Panc1 (cell line): ENCODE measurements around the gene REV3L. TPM values are rescaled to one million over a fixed set of nuclear protein-coding genes. Genes with fewer than 3 reads are reported as not detected.

Source experiments
- ATAC-seq: fragments of 200-7000 bp; cut with Tn5 transposase; 2 replicates; pipeline ENCODE4 v1.9.1; 2020; ENCODE audit warnings: mild to moderate bottlenecking, moderate library complexity
- BruUV-seq: library from RNA; stranded (reverse); fragments of 400-500 nt; replicated peaks from 2 replicates; lab custom pipeline; 2021; lab: Mats Ljungman, UMichigan
- CTCF ChIA-PET: fragments of 300-600 bp; sonication (Branson Sonifier 250); formaldehyde crosslinking; loops from one replicate; lab custom pipeline; 2022; ENCODE audit warnings: antibody characterized with exemption; lab: Charles Lee
- POLR2A ChIA-PET: fragments of 300-600 bp; sonication (Branson Sonifier 250); formaldehyde crosslinking; loops from one replicate; lab custom pipeline; 2022; ENCODE audit warnings: antibody characterized with exemption; lab: Charles Lee
- DNase-seq: peaks from one replicate; pipeline ENCODE4 v3.0.0-alpha.2; 2010; ENCODE audit warnings: low read depth, low spot score
- H3K27ac ChIP-seq: 2 replicates; pipeline ENCODE4 v1.5.1; 2011; ENCODE audit warnings: mild to moderate bottlenecking, low read length, inconsistent platforms
- H3K27me3 ChIP-seq: fragments of 200-500 bp; sonication (Bioruptor generic); 2 replicates; pipeline ENCODE4 v1.6.0; 2014; ENCODE audit warnings: low read length, inconsistent platforms; ENCODE audit not compliant: control insufficient read depth, insufficient read depth
- H3K36me3 ChIP-seq: fragments of 200-500 bp; sonication (Bioruptor generic); 2 replicates; pipeline ENCODE4 v1.5.1; 2014; ENCODE audit warnings: inconsistent platforms, mild to moderate bottlenecking, low read length, moderate library complexity; ENCODE audit not compliant: control insufficient read depth, insufficient read depth
- H3K4me1 ChIP-seq: 2 replicates; pipeline ENCODE4 v1.5.1; 2011; ENCODE audit warnings: inconsistent platforms, mild to moderate bottlenecking, low read length, moderate library complexity; ENCODE audit not compliant: control insufficient read depth, insufficient read depth
- H3K4me3 ChIP-seq, 2 experiments: 2 replicates each; pipeline ENCODE4 v1.5.1; 2011 to 2012; ENCODE audit warnings: low read depth in 2 of 2, low read length in 2 of 2, mild to moderate bottlenecking in 2 of 2, inconsistent platforms in 1 of 2, moderate library complexity in 1 of 2
- H3K9me3 ChIP-seq: fragments of 200-500 bp; sonication (Bioruptor generic); 2 replicates; pipeline ENCODE4 v1.5.1; 2014; ENCODE audit warnings: low read depth, mild to moderate bottlenecking, inconsistent platforms, low read length, moderate library complexity; ENCODE audit not compliant: control insufficient read depth, insufficient read depth
- CTCF ChIP-seq: fragments of 450-650 bp; IDR thresholded peaks from 2 replicates; pipeline ENCODE4 v1.5.1; 2017; ENCODE audit warnings: mild to moderate bottlenecking
- POLR2AphosphoS5 ChIP-seq: IDR thresholded peaks from 2 replicates; pipeline ENCODE4 v1.6.1; 2012; ENCODE audit warnings: mild to moderate bottlenecking, low read depth, low read length, moderate library complexity
- SIN3A ChIP-seq: IDR thresholded peaks from 2 replicates; pipeline ENCODE4 v1.6.1; 2012; ENCODE audit warnings: low read depth, mild to moderate bottlenecking, low read length, moderate library complexity, borderline replicate concordance; ENCODE audit not compliant: insufficient read depth
- TCF7L2 ChIP-seq: IDR thresholded peaks from 2 replicates; pipeline ENCODE4 v1.6.1; 2011; ENCODE audit warnings: mild to moderate bottlenecking, low read depth, low read length, inconsistent platforms
- in situ Hi-C: cut with HindIII; loops from 2 replicates; pipeline ENCODE4 v1.10.0; 2016; ENCODE audit warnings: low sequenced_read_pairs, low pct_unique_long_range_greater_than_20kb
- intact Hi-C: fragments of 100-400 bp; cut with micrococcal nuclease; formaldehyde crosslinking; loops from one replicate; pipeline ENCODE4 v1.10.0; 2022; ENCODE audit not compliant: unreplicated experiment
- total RNA-seq: library from RNA; stranded (reverse); gene quantifications from one replicate; pipeline ENCODE4 v1.2.1, GENCODE V29; 2021; ENCODE audit not compliant: unreplicated experiment
- TF ChIP-seq, protein P1 (sequence below), 2 experiments: IDR thresholded peaks; 2 replicates each; pipeline ENCODE4 v1.6.1; 2011 to 2012; ENCODE audit warnings: low read depth in 2 of 2, control low read depth in 1 of 2, low read length in 1 of 2, mild to moderate bottlenecking in 1 of 2, moderate library complexity in 1 of 2; ENCODE audit not compliant: insufficient read depth in 1 of 2

REV3L gene
- total RNA-seq, 1 experiment from 2014 or later, result 44.8 TPM

DNA sequence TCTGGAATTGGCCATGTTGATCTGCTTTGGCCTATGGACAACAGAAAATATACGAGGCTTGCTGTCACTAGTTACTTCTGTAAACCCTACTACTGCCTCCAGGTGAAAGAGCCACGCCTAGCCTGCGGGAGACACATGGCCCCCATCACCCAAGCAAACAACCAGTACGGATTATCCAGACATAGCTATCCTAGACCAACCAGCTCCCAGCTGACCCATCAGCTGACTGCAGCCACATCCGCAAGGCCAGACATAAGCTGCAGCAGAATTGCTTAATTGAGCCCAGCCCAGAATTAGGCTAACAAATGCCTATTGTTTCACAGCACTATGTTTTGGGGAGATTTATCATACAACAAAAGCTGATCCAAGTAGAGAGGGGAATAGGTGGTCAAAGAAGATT, 13.5 kb downstream of the REV3L start:
- in situ Hi-C loops, result no loop called here
- CTCF ChIA-PET, result no interaction called here
- TSS peak; percentile 28 for BruUV-seq
- intact Hi-C loops, result no loop called here
- peaks cover 42% of the 10 kb centered on the region for H3K4me1 ChIP-seq
- H3K27ac ChIP-seq, result 0 out of 2 replicates have a peak overlapping the region, but pooled peaks have one; percentile 2
- H3K36me3 ChIP-seq, result no peaks in the 10 kb centered on the region
- no peaks in the 10 kb centered on the region for H3K9me3 ChIP-seq
- ATAC-seq (peak; percentile 43; the same call in 1 of the 2 replicates), DNase-seq (no peak)
- TF ChIP-seq CTCF (no peak), TCF7L2 (no peak), POLR2AphosphoS5 (no peak), SIN3A (no peak)
- TF ChIP-seq, protein P1, sequence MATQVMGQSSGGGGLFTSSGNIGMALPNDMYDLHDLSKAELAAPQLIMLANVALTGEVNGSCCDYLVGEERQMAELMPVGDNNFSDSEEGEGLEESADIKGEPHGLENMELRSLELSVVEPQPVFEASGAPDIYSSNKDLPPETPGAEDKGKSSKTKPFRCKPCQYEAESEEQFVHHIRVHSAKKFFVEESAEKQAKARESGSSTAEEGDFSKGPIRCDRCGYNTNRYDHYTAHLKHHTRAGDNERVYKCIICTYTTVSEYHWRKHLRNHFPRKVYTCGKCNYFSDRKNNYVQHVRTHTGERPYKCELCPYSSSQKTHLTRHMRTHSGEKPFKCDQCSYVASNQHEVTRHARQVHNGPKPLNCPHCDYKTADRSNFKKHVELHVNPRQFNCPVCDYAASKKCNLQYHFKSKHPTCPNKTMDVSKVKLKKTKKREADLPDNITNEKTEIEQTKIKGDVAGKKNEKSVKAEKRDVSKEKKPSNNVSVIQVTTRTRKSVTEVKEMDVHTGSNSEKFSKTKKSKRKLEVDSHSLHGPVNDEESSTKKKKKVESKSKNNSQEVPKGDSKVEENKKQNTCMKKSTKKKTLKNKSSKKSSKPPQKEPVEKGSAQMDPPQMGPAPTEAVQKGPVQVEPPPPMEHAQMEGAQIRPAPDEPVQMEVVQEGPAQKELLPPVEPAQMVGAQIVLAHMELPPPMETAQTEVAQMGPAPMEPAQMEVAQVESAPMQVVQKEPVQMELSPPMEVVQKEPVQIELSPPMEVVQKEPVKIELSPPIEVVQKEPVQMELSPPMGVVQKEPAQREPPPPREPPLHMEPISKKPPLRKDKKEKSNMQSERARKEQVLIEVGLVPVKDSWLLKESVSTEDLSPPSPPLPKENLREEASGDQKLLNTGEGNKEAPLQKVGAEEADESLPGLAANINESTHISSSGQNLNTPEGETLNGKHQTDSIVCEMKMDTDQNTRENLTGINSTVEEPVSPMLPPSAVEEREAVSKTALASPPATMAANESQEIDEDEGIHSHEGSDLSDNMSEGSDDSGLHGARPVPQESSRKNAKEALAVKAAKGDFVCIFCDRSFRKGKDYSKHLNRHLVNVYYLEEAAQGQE (IDR thresholded peaks at IDR 0.05; ENCODE audit: insufficient read depth in 1 of 2, low read depth in 2 of 2, low read length in 1 of 2), result no peak
- POLR2A ChIA-PET, result no interaction called here
- no peak overlapping the region for H3K4me3 ChIP-seq
- no peaks in the 10 kb centered on the region for H3K27me3 ChIP-seq

- ATAC-seq (no peak), DNase-seq (no peak)
- peaks cover 46% of the 10 kb centered on the region for H3K4me1 ChIP-seq
- CTCF ChIA-PET, result no interaction called here
- peak overlapping the region; percentile 12; the same call in 1 of the 2 replicates for H3K27ac ChIP-seq
- no TSS peak for BruUV-seq
- no peaks in the 10 kb centered on the region for H3K9me3 ChIP-seq
- no peak overlapping the region for H3K4me3 ChIP-seq
- H3K36me3 ChIP-seq, result no peaks in the 10 kb centered on the region
- POLR2A ChIA-PET, result no interaction called here
- TF ChIP-seq TCF7L2, result no peak
- H3K27me3 ChIP-seq, result no peaks in the 10 kb centered on the region
- in situ Hi-C loops (no loop called here), intact Hi-C loops (no loop called here)
These were observed 14.5 kb downstream of the REV3L start for GRCh38 chr6:111468329-111469012.

- intact Hi-C loops, result no loop called here
- POLR2A ChIA-PET, result interaction anchor here (1.4 kb wide), 1 partner anchor 205 kb away, joined by 6 read pairs; a partner anchor contains a TSS
- in situ Hi-C loops, result no loop called here
These were observed 18.8 kb downstream of the REV3L start for GRCh38 chr6:111464184-111464583.

More at GRCh38 chr6:111464184-111464583, 18.8 kb downstream of the REV3L start:
- DNase-seq (no peak), ATAC-seq (peak; percentile 65)
- CTCF ChIA-PET, result no interaction called here
- no TSS peak for BruUV-seq
- H3K9me3 ChIP-seq, result peaks cover 8% of the 10 kb centered on the region; the same call in 1 of the 2 replicates
- no peaks in the 10 kb centered on the region for H3K27me3 ChIP-seq
- no peak for TF ChIP-seq POLR2AphosphoS5
- TF ChIP-seq TCF7L2, result 0 out of 2 replicates have a peak, but pooled peaks have one; percentile 40
- H3K36me3 ChIP-seq, result no peaks in the 10 kb centered on the region
- H3K4me1 ChIP-seq, result peaks cover 53% of the 10 kb centered on the region
- H3K27ac ChIP-seq, result peak overlapping the region; percentile 85
- no peak overlapping the region for H3K4me3 ChIP-seq
